CD14-positive monocyte (primary cell): Measurements from ENCODE around the gene TADA1. TPM values are rescaled to one million over a fixed set of nuclear protein-coding genes. Genes with fewer than 3 reads are reported as not detected.

ENCODE experiments used
- DNase-seq, 3 donors: peaks; one replicate each; pipeline ENCODE4 v3.0.0-alpha.2; 2011 to 2022
- H2AFZ ChIP-seq: 2 replicates; pipeline ENCODE4 v1.6.0; 2012; ENCODE audit warnings: mild to moderate bottlenecking, low read depth, low read length, inconsistent platforms; ENCODE audit not compliant: insufficient read depth, poor library complexity, severe bottlenecking
- H3K27ac ChIP-seq, 2 donors: 1 replicate in 1 of 2; 2 replicates in 1 of 2; pipeline ENCODE4 v1.5.1; 2012 to 2013; ENCODE audit warnings: low read length in 2 of 2, control low read depth in 1 of 2, inconsistent platforms in 1 of 2, low read depth in 1 of 2, mild to moderate bottlenecking in 1 of 2
- H3K27me3 ChIP-seq, 2 donors: one replicate each; pipeline versions ENCODE4 v1.6.0 to v1.6.1; 2011 to 2013; ENCODE audit warnings: low read length in 2 of 2; ENCODE audit not compliant: control insufficient read depth in 2 of 2, insufficient read depth in 2 of 2
- H3K36me3 ChIP-seq, 2 donors: replicated peaks in 1 of 2; 1 replicate in 1 of 2; 2 replicates in 1 of 2; pipeline versions ENCODE4 v1.5.1 to v1.6.1; 2012 to 2013; ENCODE audit warnings: low read length in 2 of 2, control low read depth in 1 of 2, inconsistent platforms in 1 of 2, mild to moderate bottlenecking in 1 of 2; ENCODE audit not compliant: insufficient read depth in 2 of 2, control insufficient read depth in 1 of 2
- H3K4me1 ChIP-seq, 2 donors: 1 replicate in 1 of 2; 2 replicates in 1 of 2; pipeline versions ENCODE4 v1.5.1 to v1.6.1; 2012 to 2013; ENCODE audit warnings: low read length in 2 of 2, control low read depth in 1 of 2, inconsistent platforms in 1 of 2, mild to moderate bottlenecking in 1 of 2, moderate library complexity in 1 of 2; ENCODE audit not compliant: insufficient read depth in 2 of 2, control insufficient read depth in 1 of 2
- H3K4me2 ChIP-seq: replicated peaks from 2 replicates; pipeline ENCODE3; 2012; ENCODE audit warnings: low read length, moderate library complexity, mild to moderate bottlenecking; ENCODE audit not compliant: poor library complexity, severe bottlenecking; ENCODE audit errors: extremely low read depth
- H3K4me3 ChIP-seq, 3 experiments: fragments of 200-600 bp in 1 of 3; sonication (generic) in 1 of 3; replicated peaks in 1 of 3; 1 replicate in 2 of 3; 2 replicates in 1 of 3; pipeline ENCODE4 v1.5.1; 2011 to 2013; ENCODE audit warnings: low read length in 3 of 3, mild to moderate bottlenecking in 3 of 3, control low read depth in 2 of 3, low read depth in 2 of 3, inconsistent platforms in 1 of 3, moderate library complexity in 1 of 3
- H3K79me2 ChIP-seq: 2 replicates; pipeline ENCODE4 v1.6.0; 2012; ENCODE audit warnings: mild to moderate bottlenecking, control low read depth, inconsistent platforms, low read length, moderate library complexity; ENCODE audit not compliant: insufficient read depth
- H3K9ac ChIP-seq: 2 replicates; pipeline ENCODE4 v1.6.0; 2017; ENCODE audit warnings: low read length, mild to moderate bottlenecking; ENCODE audit not compliant: insufficient read depth, poor library complexity, severe bottlenecking
- H3K9me3 ChIP-seq, 2 donors: replicated peaks in 1 of 2; 1 replicate in 1 of 2; 2 replicates in 1 of 2; pipeline versions ENCODE4 v1.5.1 to v1.6.1; 2012 to 2013; ENCODE audit warnings: low read length in 2 of 2, control low read depth in 1 of 2; ENCODE audit not compliant: control insufficient read depth in 1 of 2, insufficient read depth in 1 of 2
- H4K20me1 ChIP-seq: 2 replicates; pipeline ENCODE4 v1.6.0; 2012; ENCODE audit warnings: mild to moderate bottlenecking, low read length, control low read depth, moderate library complexity; ENCODE audit not compliant: insufficient read depth
- H3K27ac Mint-ChIP-seq, 7 donors: one replicate each; pipeline ENCODE4 v1.8.0; 2020; ENCODE audit warnings: mild to moderate bottlenecking in 7 of 7, mixed read lengths in 7 of 7, moderate library complexity in 6 of 7, inconsistent platforms in 2 of 7
- H3K27me3 Mint-ChIP-seq, 3 donors: one replicate each; pipeline ENCODE4 v1.8.0; 2021 to 2022; ENCODE audit warnings: low read depth in 3 of 3, mild to moderate bottlenecking in 3 of 3, mixed read lengths in 3 of 3, moderate library complexity in 3 of 3, inconsistent platforms in 1 of 3
- H3K36me3 Mint-ChIP-seq, 2 donors: one replicate each; pipeline ENCODE4 v1.8.0; 2020; ENCODE audit warnings: mixed read lengths in 2 of 2, inconsistent platforms in 1 of 2, mild to moderate bottlenecking in 1 of 2
- H3K4me1 Mint-ChIP-seq: one replicate; pipeline ENCODE4 v1.8.0; 2020; ENCODE audit warnings: mild to moderate bottlenecking, mixed read lengths
- H3K4me3 Mint-ChIP-seq, 2 donors: one replicate each; pipeline ENCODE4 v1.8.0; 2020; ENCODE audit warnings: mild to moderate bottlenecking in 2 of 2, mixed read lengths in 2 of 2, moderate library complexity in 1 of 2
- H3K9me3 Mint-ChIP-seq, 7 donors: one replicate each; pipeline ENCODE4 v1.8.0; 2020 to 2022; ENCODE audit warnings: mixed read lengths in 7 of 7, mild to moderate bottlenecking in 6 of 7, moderate library complexity in 6 of 7, inconsistent platforms in 2 of 7
- WGBS: methylation state at CpG from one replicate; pipeline ENCODE4 v1.1.5; 2013; ENCODE audit warnings: missing lambda C conversion rate; ENCODE audit not compliant: insufficient coverage; 5-methylcytosine and 5-hydroxymethylcytosine counted together
- intact Hi-C, 2 donors: fragments of 100-400 bp; cut with micrococcal nuclease; formaldehyde crosslinking; loops; one replicate each; pipeline versions ENCODE4 v1.15.0 to v1.15.1; 2023
- polyA plus RNA-seq, 3 donors: library from polyadenylated mRNA; depleted of rRNA in 1 of 3; unstranded in 2 of 3; stranded (reverse) in 1 of 3; fragments of 300-500 nt in 2 of 3; fragments of >200 nt in 1 of 3; fragmentation: Illumina TruSeq in 2 of 3; gene quantifications; 1 replicate in 2 of 3; 2 replicates in 1 of 3; pipeline ENCODE4 v1.2.3, GENCODE V29; 2012 to 2021
- TF ChIP-seq, protein P1 (sequence below): fragments of 200-600 bp; IDR thresholded peaks from one replicate; pipeline ENCODE4 v1.8.0; 2022; ENCODE audit warnings: antibody characterized with exemption, mild to moderate bottlenecking

The TADA1 gene
- polyA plus RNA-seq, 3 donors, result 6.4 to 8.0 (median 7.9) TPM

DNA sequence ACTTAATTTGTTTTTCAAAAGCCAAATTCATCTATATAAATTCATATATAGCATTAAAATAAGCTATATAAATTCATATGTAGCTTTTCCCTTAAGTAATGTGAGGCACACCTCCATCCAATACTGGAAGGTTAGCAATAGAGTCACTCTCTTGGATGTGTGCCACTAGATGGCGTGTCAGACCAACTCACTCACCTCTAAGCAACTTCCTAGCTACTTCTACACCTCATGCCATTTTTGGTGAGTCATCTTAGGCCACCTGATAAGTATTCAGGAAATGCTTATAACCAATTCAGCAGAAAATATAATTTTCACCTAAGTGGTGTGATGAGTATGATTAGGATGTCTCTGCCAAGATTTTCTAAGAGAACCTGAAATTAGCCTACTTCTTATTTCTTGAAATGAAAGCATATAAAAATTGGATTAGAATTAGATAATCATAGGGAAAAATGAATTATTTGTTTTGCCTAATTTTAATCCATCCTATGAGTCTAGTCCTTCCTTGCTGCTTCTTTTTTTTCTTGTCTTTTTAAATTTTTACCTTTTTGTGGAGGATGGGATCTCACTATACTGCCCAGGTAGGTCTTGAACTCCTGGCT lies 34.4 kb upstream of the TADA1 start:
- Histone ChIP-seq H3K9me3 (no peaks in the 10 kb centered on the region), H3K79me2 (no peaks in the 10 kb centered on the region), H2AFZ (no peak overlapping the region), H3K4me1 (peaks cover 4 to 6% of the 10 kb centered on the region in 2 donors), H4K20me1 (no peaks in the 10 kb centered on the region), H3K27ac (no peak overlapping the region), H3K4me2 (no peak overlapping the region), H3K4me3 (no peak overlapping the region), H3K36me3 (no peaks in the 10 kb centered on the region), H3K27me3 (no peaks in the 10 kb centered on the region), H3K9ac (no peak overlapping the region)
- H3K27me3 Mint-ChIP-seq, result peaks cover 0 to 2% (median 1%) of the 10 kb centered on the region in 3 donors
- H3K9me3 Mint-ChIP-seq, result peaks cover 0 to 5% (median 0%) of the 10 kb centered on the region in 7 donors
- peaks cover 7% of the 10 kb centered on the region for H3K4me1 Mint-ChIP-seq
- TF ChIP-seq, protein P1, sequence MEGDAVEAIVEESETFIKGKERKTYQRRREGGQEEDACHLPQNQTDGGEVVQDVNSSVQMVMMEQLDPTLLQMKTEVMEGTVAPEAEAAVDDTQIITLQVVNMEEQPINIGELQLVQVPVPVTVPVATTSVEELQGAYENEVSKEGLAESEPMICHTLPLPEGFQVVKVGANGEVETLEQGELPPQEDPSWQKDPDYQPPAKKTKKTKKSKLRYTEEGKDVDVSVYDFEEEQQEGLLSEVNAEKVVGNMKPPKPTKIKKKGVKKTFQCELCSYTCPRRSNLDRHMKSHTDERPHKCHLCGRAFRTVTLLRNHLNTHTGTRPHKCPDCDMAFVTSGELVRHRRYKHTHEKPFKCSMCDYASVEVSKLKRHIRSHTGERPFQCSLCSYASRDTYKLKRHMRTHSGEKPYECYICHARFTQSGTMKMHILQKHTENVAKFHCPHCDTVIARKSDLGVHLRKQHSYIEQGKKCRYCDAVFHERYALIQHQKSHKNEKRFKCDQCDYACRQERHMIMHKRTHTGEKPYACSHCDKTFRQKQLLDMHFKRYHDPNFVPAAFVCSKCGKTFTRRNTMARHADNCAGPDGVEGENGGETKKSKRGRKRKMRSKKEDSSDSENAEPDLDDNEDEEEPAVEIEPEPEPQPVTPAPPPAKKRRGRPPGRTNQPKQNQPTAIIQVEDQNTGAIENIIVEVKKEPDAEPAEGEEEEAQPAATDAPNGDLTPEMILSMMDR, result peak; percentile 91
- peak; percentile 53 to 86 (median 77) for DNase-seq
- WGBS, result 0% methylated on average over 1 of the region's 1 CpG
- no peak overlapping the region for H3K4me3 Mint-ChIP-seq
- peak overlapping the region in 1 of 7 donors; percentile 15 for H3K27ac Mint-ChIP-seq
- no peaks in the 10 kb centered on the region for H3K36me3 Mint-ChIP-seq
- intact Hi-C loops, result loop anchor here (2.0 kb wide), 1 partner anchor 148 kb away; no protein-coding TSS in a partner anchor

DNA sequence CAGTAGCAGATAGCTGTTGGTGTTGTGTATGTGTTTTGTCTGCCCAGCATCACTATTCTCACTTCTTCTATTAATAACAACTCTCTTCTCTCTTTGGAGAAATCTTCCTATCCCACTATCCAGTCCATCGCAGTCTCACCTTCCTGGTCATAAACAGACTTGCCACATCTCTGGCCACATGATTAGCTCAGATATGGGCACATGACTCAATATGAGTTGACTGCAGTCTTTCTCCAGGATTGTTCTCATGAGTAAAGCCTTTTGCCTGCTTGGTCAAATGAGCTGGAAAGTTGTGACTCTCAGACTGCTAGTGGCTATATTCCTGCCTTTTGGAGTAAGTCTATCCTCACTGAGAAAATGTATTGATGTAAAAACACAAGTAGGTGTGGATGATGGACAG lies 32.9 kb upstream of the TADA1 start:
- peak in 1 of 3 donors; percentile 11 for DNase-seq
- TF ChIP-seq, protein P1, result no peak
- Mint-ChIP-seq H3K27me3 (peaks cover 0 to 4% (median 1%) of the 10 kb centered on the region in 3 donors), H3K36me3 (no peaks in the 10 kb centered on the region), H3K27ac (no peak overlapping the region), H3K4me1 (peaks cover 7% of the 10 kb centered on the region), H3K4me3 (no peak overlapping the region), H3K9me3 (peaks cover 0 to 5% (median 0%) of the 10 kb centered on the region in 7 donors)
- Histone ChIP-seq H3K79me2 (no peaks in the 10 kb centered on the region), H2AFZ (no peak overlapping the region), H3K9me3 (no peaks in the 10 kb centered on the region), H3K36me3 (no peaks in the 10 kb centered on the region), H3K27me3 (no peaks in the 10 kb centered on the region), H3K27ac (no peak overlapping the region), H3K4me3 (no peak overlapping the region), H3K4me1 (peaks cover 4 to 6% of the 10 kb centered on the region in 2 donors), H4K20me1 (no peaks in the 10 kb centered on the region), H3K4me2 (no peak overlapping the region), H3K9ac (no peak overlapping the region)
- intact Hi-C loops, result no loop called here
- 71% methylated on average over 1 of the region's 1 CpG for WGBS
